ENCODE measurements around the gene EHF. TPM values are rescaled to one million over a fixed set of nuclear protein-coding genes. Genes with fewer than 3 reads are reported as not detected.

The EHF gene
- total and polyA plus RNA-seq, 9 of the 15 experiments (the other 6 are each of a cell fraction or from before 2014, with no cell fraction given), result 0.04 to 0.54 (median 0.37) TPM

- TF ChIP-seq HOXB6 (CRISPR knock-in tag; IDR thresholded peaks at IDR 0.05; ENCODE audit: borderline replicate concordance) (no peak), HEY1 (CRISPR knock-in tag; IDR thresholded peaks at IDR 0.05; ENCODE audit: borderline replicate concordance) (no peak), SNRNP70 (optimal IDR thresholded peaks at IDR 0.05; ENCODE audit: low read depth, low read length) (no peak), BRF2 (IDR thresholded peaks at IDR 0.05; ENCODE audit: borderline replicate concordance, insufficient read depth, insufficient read length) (no peak), ETS2 (tag; IDR thresholded peaks at IDR 0.05; ENCODE audit: borderline replicate concordance, poor library complexity, severe bottlenecking) (no peak), MTA3 (IDR thresholded peaks at IDR 0.05; ENCODE audit: borderline replicate concordance) (no peak)
- TF ChIP-seq, protein P1, sequence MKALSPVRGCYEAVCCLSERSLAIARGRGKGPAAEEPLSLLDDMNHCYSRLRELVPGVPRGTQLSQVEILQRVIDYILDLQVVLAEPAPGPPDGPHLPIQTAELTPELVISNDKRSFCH (CRISPR knock-in tag; IDR thresholded peaks at IDR 0.05), result no peak
- TF ChIP-seq, protein P1 (tag; IDR thresholded peaks at IDR 0.05), result no peak
- TF ChIP-seq, protein P2, sequence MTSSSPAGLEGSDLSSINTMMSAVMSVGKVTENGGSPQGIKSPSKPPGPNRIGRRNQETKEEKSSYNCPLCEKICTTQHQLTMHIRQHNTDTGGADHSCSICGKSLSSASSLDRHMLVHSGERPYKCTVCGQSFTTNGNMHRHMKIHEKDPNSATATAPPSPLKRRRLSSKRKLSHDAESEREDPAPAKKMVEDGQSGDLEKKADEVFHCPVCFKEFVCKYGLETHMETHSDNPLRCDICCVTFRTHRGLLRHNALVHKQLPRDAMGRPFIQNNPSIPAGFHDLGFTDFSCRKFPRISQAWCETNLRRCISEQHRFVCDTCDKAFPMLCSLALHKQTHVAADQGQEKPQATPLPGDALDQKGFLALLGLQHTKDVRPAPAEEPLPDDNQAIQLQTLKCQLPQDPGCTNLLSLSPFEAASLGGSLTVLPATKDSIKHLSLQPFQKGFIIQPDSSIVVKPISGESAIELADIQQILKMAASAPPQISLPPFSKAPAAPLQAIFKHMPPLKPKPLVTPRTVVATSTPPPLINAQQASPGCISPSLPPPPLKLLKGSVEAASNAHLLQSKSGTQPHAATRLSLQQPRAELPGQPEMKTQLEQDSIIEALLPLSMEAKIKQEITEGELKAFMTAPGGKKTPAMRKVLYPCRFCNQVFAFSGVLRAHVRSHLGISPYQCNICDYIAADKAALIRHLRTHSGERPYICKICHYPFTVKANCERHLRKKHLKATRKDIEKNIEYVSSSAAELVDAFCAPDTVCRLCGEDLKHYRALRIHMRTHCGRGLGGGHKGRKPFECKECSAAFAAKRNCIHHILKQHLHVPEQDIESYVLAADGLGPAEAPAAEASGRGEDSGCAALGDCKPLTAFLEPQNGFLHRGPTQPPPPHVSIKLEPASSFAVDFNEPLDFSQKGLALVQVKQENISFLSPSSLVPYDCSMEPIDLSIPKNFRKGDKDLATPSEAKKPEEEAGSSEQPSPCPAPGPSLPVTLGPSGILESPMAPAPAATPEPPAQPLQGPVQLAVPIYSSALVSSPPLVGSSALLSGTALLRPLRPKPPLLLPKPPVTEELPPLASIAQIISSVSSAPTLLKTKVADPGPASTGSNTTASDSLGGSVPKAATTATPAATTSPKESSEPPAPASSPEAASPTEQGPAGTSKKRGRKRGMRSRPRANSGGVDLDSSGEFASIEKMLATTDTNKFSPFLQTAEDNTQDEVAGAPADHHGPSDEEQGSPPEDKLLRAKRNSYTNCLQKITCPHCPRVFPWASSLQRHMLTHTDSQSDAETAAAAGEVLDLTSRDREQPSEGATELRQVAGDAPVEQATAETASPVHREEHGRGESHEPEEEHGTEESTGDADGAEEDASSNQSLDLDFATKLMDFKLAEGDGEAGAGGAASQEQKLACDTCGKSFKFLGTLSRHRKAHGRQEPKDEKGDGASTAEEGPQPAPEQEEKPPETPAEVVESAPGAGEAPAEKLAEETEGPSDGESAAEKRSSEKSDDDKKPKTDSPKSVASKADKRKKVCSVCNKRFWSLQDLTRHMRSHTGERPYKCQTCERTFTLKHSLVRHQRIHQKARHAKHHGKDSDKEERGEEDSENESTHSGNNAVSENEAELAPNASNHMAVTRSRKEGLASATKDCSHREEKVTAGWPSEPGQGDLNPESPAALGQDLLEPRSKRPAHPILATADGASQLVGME (CRISPR knock-in tag; IDR thresholded peaks at IDR 0.05), result no peak
Observed at GRCh38 chr11:34602245-34602644, 18.6 kb upstream of the EHF start (continued).

Data from K562 (cell line).